ENCODE measurements around the gene ALG1L2.

DNA sequence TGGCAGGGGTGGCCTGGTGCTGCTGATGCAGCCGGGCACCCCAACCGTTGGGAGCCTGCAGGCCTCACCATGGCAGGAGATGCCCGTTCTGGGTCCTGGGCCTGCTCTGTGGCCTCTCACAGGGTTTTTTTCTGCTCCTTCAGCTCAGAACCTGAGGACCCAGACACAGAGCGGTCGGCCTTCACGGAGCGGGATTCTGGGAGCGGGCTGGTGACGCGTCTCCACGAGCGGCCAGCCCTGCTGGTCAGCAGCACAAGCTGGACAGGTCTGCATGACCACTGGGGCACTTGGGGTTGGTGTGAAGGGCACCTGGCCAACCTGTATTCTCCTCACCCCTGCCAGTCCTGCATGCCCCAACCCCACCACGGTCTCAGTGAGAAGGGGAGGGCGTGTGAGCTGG lies 10.3 kb downstream of the ALG1L2 start:
- TF ChIP-seq EGR1 (IDR thresholded peaks at IDR 0.05) = no peak
- no peak for TF ChIP-seq CEBPB (IDR thresholded peaks at IDR 0.05)
- no peak for TF ChIP-seq ZBTB7A (IDR thresholded peaks at IDR 0.05; ENCODE audit: low read depth)
- no peak for TF ChIP-seq EP300 (IDR thresholded peaks at IDR 0.05; ENCODE audit: borderline replicate concordance)
- no peak for TF ChIP-seq YY1 (IDR thresholded peaks at IDR 0.05; ENCODE audit: low read depth)
- TF ChIP-seq FOXM1 (IDR thresholded peaks at IDR 0.05; ENCODE audit: borderline replicate concordance, low read depth) = no peak
- no peak for TF ChIP-seq RAD21 (IDR thresholded peaks at IDR 0.05; ENCODE audit: low read depth)

Measured in Ishikawa (cell line).